SK-N-SH treated with all-trans-retinoic acid at 6 μM for 48 hours (cell line): ENCODE results near the gene DCLK1.

Experiments
- ARNTL ChIP-seq: fragments of 450-650 bp; formaldehyde crosslinking; IDR thresholded peaks from 2 replicates; pipeline ENCODE4 v1.5.0; 2020; ENCODE audit warnings: low read depth, mild to moderate bottlenecking, moderate library complexity, borderline replicate concordance
- CSDC2 ChIP-seq: fragments of 250-450 bp; sonication (Bioruptor Pico); IDR thresholded peaks from 2 replicates; pipeline ENCODE4 v1.5.0; 2020; ENCODE audit warnings: mild to moderate bottlenecking, moderate library complexity
- PPARA ChIP-seq: fragments of 250-450 bp; sonication (Bioruptor Pico); IDR thresholded peaks from 2 replicates; pipeline ENCODE4 v1.5.0; 2020; ENCODE audit warnings: mild to moderate bottlenecking, borderline replicate concordance
- TOX ChIP-seq: fragments of 250-450 bp; sonication (Bioruptor Pico); IDR thresholded peaks from 2 replicates; pipeline ENCODE4 v1.8.0; 2021; ENCODE audit warnings: mild to moderate bottlenecking, moderate library complexity, borderline replicate concordance
- ZNF70 ChIP-seq: fragments of 450-650 bp; formaldehyde crosslinking; IDR thresholded peaks from 2 replicates; pipeline ENCODE4 v1.5.0; 2020; ENCODE audit warnings: mild to moderate bottlenecking, moderate library complexity
- TF ChIP-seq, protein P1 (sequence below): fragments of 250-450 bp; sonication (Bioruptor Pico); IDR thresholded peaks from 2 replicates; pipeline ENCODE4 v1.8.0; 2020; ENCODE audit warnings: mild to moderate bottlenecking, moderate library complexity, borderline replicate concordance

DNA sequence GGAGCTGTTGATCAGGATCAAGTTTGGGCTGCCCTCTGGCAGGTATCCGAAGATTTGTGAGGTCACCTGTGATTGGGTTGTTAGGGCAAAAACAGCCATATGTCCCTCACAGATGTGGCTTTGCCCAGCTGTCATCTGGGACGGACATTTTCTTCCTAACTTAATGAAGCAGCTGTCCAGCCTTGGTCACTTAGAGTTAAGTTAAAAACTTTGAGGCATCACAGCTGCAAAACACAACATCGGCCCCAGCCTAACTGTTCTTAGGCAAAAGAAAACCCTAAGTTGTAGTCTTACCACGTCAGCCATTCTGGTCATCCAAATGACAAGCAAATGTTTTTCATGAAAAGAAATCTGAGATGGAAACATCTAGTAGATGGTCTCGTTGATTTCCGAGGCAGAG is 318.4 kb downstream of the DCLK1 start:
- TF ChIP-seq, protein P1, sequence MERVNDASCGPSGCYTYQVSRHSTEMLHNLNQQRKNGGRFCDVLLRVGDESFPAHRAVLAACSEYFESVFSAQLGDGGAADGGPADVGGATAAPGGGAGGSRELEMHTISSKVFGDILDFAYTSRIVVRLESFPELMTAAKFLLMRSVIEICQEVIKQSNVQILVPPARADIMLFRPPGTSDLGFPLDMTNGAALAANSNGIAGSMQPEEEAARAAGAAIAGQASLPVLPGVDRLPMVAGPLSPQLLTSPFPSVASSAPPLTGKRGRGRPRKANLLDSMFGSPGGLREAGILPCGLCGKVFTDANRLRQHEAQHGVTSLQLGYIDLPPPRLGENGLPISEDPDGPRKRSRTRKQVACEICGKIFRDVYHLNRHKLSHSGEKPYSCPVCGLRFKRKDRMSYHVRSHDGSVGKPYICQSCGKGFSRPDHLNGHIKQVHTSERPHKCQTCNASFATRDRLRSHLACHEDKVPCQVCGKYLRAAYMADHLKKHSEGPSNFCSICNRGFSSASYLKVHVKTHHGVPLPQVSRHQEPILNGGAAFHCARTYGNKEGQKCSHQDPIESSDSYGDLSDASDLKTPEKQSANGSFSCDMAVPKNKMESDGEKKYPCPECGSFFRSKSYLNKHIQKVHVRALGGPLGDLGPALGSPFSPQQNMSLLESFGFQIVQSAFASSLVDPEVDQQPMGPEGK = no peak
- TF ChIP-seq CSDC2 (CRISPR knock-in tag) (no peak), TOX (CRISPR knock-in tag) (no peak), ARNTL (CRISPR knock-in tag) (no peak), ZNF70 (CRISPR knock-in tag) (no peak), PPARA (CRISPR knock-in tag) (no peak)
